Sigmoid colon (tissue), 4 donors: ENCODE results near the gene ZBTB1.

ENCODE experiments used
- CTCF ChIP-seq, 4 experiments: fragments of 450-650 bp in 3 of 4; fragments of 200-600 bp in 1 of 4; IDR thresholded peaks; one replicate each; pipeline ENCODE4 v1.5.1; 2016 to 2019; ENCODE audit warnings: antibody characterized with exemption in 4 of 4, mild to moderate bottlenecking in 3 of 4, moderate library complexity in 2 of 4
- EP300 ChIP-seq, 4 donors: sonication (generic); formaldehyde crosslinking; IDR thresholded peaks; one replicate each; pipeline ENCODE4 v1.6.1; 2017; ENCODE audit warnings: antibody characterized with exemption in 4 of 4
- POLR2A ChIP-seq, 2 donors: fragments of 450-650 bp; IDR thresholded peaks; one replicate each; pipeline ENCODE4 v1.6.1; 2016; ENCODE audit warnings: antibody characterized with exemption in 2 of 2, mild to moderate bottlenecking in 2 of 2, moderate library complexity in 2 of 2
- POLR2AphosphoS5 ChIP-seq, 4 donors: sonication (generic); formaldehyde crosslinking; IDR thresholded peaks; one replicate each; pipeline ENCODE4 v1.6.1; 2017; ENCODE audit warnings: antibody characterized with exemption in 4 of 4

DNA sequence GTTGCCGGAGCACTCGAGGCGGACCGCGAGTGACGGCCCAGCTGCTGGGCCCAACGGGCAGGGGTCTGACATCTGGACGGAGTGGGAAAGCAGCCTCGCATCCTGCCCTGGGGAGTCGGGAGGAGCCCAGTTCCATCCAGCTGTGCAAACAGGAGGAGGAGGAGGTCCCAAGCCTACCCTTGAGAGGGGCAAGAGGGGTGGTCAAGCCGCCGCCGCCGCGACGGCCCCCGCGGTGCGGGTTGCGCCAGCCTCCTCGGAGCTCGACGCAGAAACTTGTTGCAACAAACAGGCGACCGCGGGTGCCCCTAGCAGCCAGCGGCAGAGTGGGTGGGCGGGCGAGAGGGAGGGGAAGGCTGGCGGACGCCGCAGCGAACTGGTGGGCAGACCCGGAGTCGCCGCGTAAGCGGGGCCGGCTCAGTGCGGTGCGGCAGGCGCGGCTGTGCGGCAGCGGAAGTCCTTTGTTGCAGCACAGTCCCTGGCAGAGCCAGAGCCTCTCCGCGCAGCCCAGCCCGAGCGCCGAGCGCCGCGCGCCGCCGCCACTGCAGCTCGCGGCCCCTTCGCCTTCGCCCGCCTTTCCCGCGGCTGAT is at the start of gene ZBTB1:
- TF ChIP-seq POLR2A (IDR thresholded peaks at IDR 0.05), result peak; percentile 47 to 55
- TF ChIP-seq CTCF (IDR thresholded peaks at IDR 0.05), result no peak
- TF ChIP-seq EP300 (IDR thresholded peaks at IDR 0.05), result no peak
- peak in 3 of 4 donors; percentile 79 to 91 (median 85) for TF ChIP-seq POLR2AphosphoS5 (IDR thresholded peaks at IDR 0.05)
